Measurements from ENCODE around the gene CARD14. TPM values are rescaled to one million over a fixed set of nuclear protein-coding genes. Genes with fewer than 3 reads are reported as not detected.

The CARD14 gene
- total and polyA plus RNA-seq, 2 donors (not counting 1 experiment from before 2014, with no cell fraction given), result not detected

GRCh38 chr17:80187515-80187941 is 17.7 kb downstream of the CARD14 start:
- H3K36me3 ChIP-seq (replicated peaks in 1 of 2; ENCODE audit: control extremely low read depth in 1 of 2, control insufficient read depth in 1 of 2, extremely low read depth in 1 of 2, insufficient read depth in 2 of 2, low read length in 1 of 2), result no peaks in the 10 kb centered on the region
- H3K9me3 ChIP-seq (ENCODE audit: control extremely low read depth in 1 of 3, control insufficient read depth in 2 of 3, insufficient read depth in 1 of 3, low read length in 2 of 3), result no peaks in the 10 kb centered on the region
- H2AFZ ChIP-seq (ENCODE audit: insufficient read depth, low read depth, low read length, poor library complexity, severe bottlenecking), result no peak overlapping the region
- H3K79me2 ChIP-seq (ENCODE audit: control insufficient read depth, insufficient read depth, low read length), result no peaks in the 10 kb centered on the region
- H3K4me3 ChIP-seq (ENCODE audit: control extremely low read depth in 1 of 5, extremely low read depth in 1 of 5, insufficient read depth in 1 of 5, low read depth in 2 of 5, low read length in 4 of 5), result no peak overlapping the region
- intact Hi-C loops (cut with micrococcal nuclease), result no loop called here
- H3K27ac Mint-ChIP-seq, result no peak overlapping the region
- H3K9me3 Mint-ChIP-seq (ENCODE audit: insufficient read depth), result no peaks in the 10 kb centered on the region
- no peak overlapping the region for H3K4me3 Mint-ChIP-seq
- no peak overlapping the region for H3K27ac ChIP-seq (ENCODE audit: low read length in 2 of 2)
- CTCF ChIA-PET, result no interaction called here
- no peaks in the 10 kb centered on the region for H4K20me1 ChIP-seq (ENCODE audit: control insufficient read depth, insufficient read depth, low read length, poor library complexity, severe bottlenecking)
- POLR2A ChIA-PET, result no interaction called here
- peaks cover 0 to 5% (median 0%) of the 10 kb centered on the region in 4 experiments for H3K27me3 ChIP-seq (replicated peaks in 1 of 4; ENCODE audit: control extremely low read depth in 1 of 4, control insufficient read depth in 3 of 4, insufficient read depth in 4 of 4, low read length in 3 of 4)
- H3K4me1 ChIP-seq (ENCODE audit: control insufficient read depth in 2 of 2, insufficient read depth in 2 of 2, low read length in 2 of 2), result no peaks in the 10 kb centered on the region
- H3K27me3 Mint-ChIP-seq, result peaks cover 8% of the 10 kb centered on the region
- TF ChIP-seq EZH2 (IDR thresholded peaks at IDR 0.05; ENCODE audit: borderline replicate concordance, insufficient read depth, low read depth, low read length, poor library complexity, severe bottlenecking) (no peak), CTCF (IDR thresholded peaks at IDR 0.05) (no peak)
- no peak for ATAC-seq (ENCODE audit: low read depth)
- H3K4me1 Mint-ChIP-seq, result no peaks in the 10 kb centered on the region
- DNase-seq, result no peak
- H3K4me2 ChIP-seq (replicated peaks; ENCODE audit: low read depth, low read length, poor library complexity, severe bottlenecking), result no peak overlapping the region
- WGBS (ENCODE audit: insufficient coverage), result 92% methylated on average over 15 of the region's 18 CpGs
- no peak overlapping the region for H3K9ac ChIP-seq (ENCODE audit: low read length)

GRCh38 chr17:80189611-80190010 is 19.8 kb downstream of the CARD14 start:
- Mint-ChIP-seq H3K27ac (no peak overlapping the region), H3K27me3 (peaks cover 16% of the 10 kb centered on the region), H3K4me3 (no peak overlapping the region), H3K9me3 (ENCODE audit: insufficient read depth) (no peaks in the 10 kb centered on the region), H3K4me1 (no peaks in the 10 kb centered on the region)
- Histone ChIP-seq H3K4me2 (replicated peaks; ENCODE audit: low read depth, low read length, poor library complexity, severe bottlenecking) (no peak overlapping the region), H3K79me2 (ENCODE audit: control insufficient read depth, insufficient read depth, low read length) (no peaks in the 10 kb centered on the region), H3K27ac (ENCODE audit: low read length in 2 of 2) (no peak overlapping the region), H3K27me3 (replicated peaks in 1 of 4; ENCODE audit: control extremely low read depth in 1 of 4, control insufficient read depth in 3 of 4, insufficient read depth in 4 of 4, low read length in 3 of 4) (peaks cover 0 to 7% (median 0%) of the 10 kb centered on the region in 4 experiments), H3K9me3 (ENCODE audit: control extremely low read depth in 1 of 3, control insufficient read depth in 2 of 3, insufficient read depth in 1 of 3, low read length in 2 of 3) (peaks cover 0 to 9% (median 0%) of the 10 kb centered on the region in 3 donors), H3K4me3 (ENCODE audit: control extremely low read depth in 1 of 5, extremely low read depth in 1 of 5, insufficient read depth in 1 of 5, low read depth in 2 of 5, low read length in 4 of 5) (no peak overlapping the region), H3K4me1 (ENCODE audit: control insufficient read depth in 2 of 2, insufficient read depth in 2 of 2, low read length in 2 of 2) (no peaks in the 10 kb centered on the region), H3K9ac (ENCODE audit: low read length) (no peak overlapping the region), H2AFZ (ENCODE audit: insufficient read depth, low read depth, low read length, poor library complexity, severe bottlenecking) (no peak overlapping the region), H4K20me1 (ENCODE audit: control insufficient read depth, insufficient read depth, low read length, poor library complexity, severe bottlenecking) (no peaks in the 10 kb centered on the region), H3K36me3 (replicated peaks in 1 of 2; ENCODE audit: control extremely low read depth in 1 of 2, control insufficient read depth in 1 of 2, extremely low read depth in 1 of 2, insufficient read depth in 2 of 2, low read length in 1 of 2) (no peaks in the 10 kb centered on the region)
- ATAC-seq (ENCODE audit: low read depth) (no peak), DNase-seq (no peak)
- CTCF ChIA-PET, result no interaction called here
- POLR2A ChIA-PET, result no interaction called here
- WGBS (ENCODE audit: insufficient coverage), result 93% methylated on average over 23 of the region's 23 CpGs
- no peak for TF ChIP-seq CTCF (IDR thresholded peaks at IDR 0.05)
- no peak for TF ChIP-seq EZH2 (IDR thresholded peaks at IDR 0.05; ENCODE audit: borderline replicate concordance, insufficient read depth, low read depth, low read length, poor library complexity, severe bottlenecking)
- intact Hi-C loops (cut with micrococcal nuclease), result no loop called here

Measured in B cell (primary cell).